MCF 10A (cell line): ENCODE data around the gene RBFOX1. TPM values are rescaled to one million over a fixed set of nuclear protein-coding genes. Genes with fewer than 3 reads are reported as not detected.

Experiments
- BruUV-seq: library from RNA; stranded (reverse); fragments of 400-500 nt; replicated peaks from 2 replicates; lab custom pipeline; 2021; lab: Mats Ljungman, UMichigan
- CTCF ChIA-PET: fragments of 300-600 bp; sonication (Branson Sonifier 250); formaldehyde crosslinking; extraction: SDS; loops from one replicate; lab custom pipeline; 2021; ENCODE audit warnings: antibody characterized with exemption, inconsistent platforms; lab: Yijun Ruan, JAX
- POLR2A ChIA-PET: fragments of 300-600, 350-650 bp; sonication (Branson Sonifier 250); formaldehyde crosslinking; extraction: SDS; loops from one replicate; lab custom pipeline; 2020; ENCODE audit warnings: antibody characterized with exemption, inconsistent platforms; lab: Yijun Ruan, JAX
- DNase-seq: peaks from one replicate; pipeline ENCODE4 v3.0.0-alpha.2; 2018; ENCODE audit not compliant: unreplicated experiment
- H3K27ac Mint-ChIP-seq: one replicate; pipeline ENCODE4 v1.8.0; 2022; ENCODE audit warnings: mild to moderate bottlenecking, low read depth, mixed read lengths; ENCODE audit not compliant: unreplicated experiment
- H3K27me3 Mint-ChIP-seq: one replicate; pipeline ENCODE4 v1.8.0; 2022; ENCODE audit warnings: mixed read lengths; ENCODE audit not compliant: insufficient read depth, unreplicated experiment
- H3K36me3 Mint-ChIP-seq: one replicate; pipeline ENCODE4 v1.8.0; 2022; ENCODE audit warnings: mild to moderate bottlenecking, moderate library complexity, mixed read lengths; ENCODE audit not compliant: insufficient read depth, unreplicated experiment
- H3K4me1 Mint-ChIP-seq: one replicate; pipeline ENCODE4 v1.8.0; 2022; ENCODE audit warnings: mixed read lengths; ENCODE audit not compliant: insufficient read depth, unreplicated experiment
- H3K4me3 Mint-ChIP-seq: one replicate; pipeline ENCODE4 v1.8.0; 2022; ENCODE audit warnings: mild to moderate bottlenecking, moderate library complexity, mixed read lengths; ENCODE audit not compliant: unreplicated experiment
- H3K9me3 Mint-ChIP-seq: one replicate; pipeline ENCODE4 v1.8.0; 2022; ENCODE audit warnings: mixed read lengths; ENCODE audit not compliant: unreplicated experiment
- CTCF ChIP-seq: fragments of 200-600 bp; IDR thresholded peaks from one replicate; pipeline ENCODE4 v1.8.0; 2022; ENCODE audit warnings: antibody characterized with exemption, mild to moderate bottlenecking; ENCODE audit not compliant: unreplicated experiment
- intact Hi-C: fragments of 100-400 bp; cut with micrococcal nuclease; formaldehyde crosslinking; loops from 2 replicates; pipeline ENCODE4 v1.14.1; 2022
- total RNA-seq: library from RNA; stranded (reverse); gene quantifications from 2 replicates; pipeline ENCODE4 v1.2.3, GENCODE V29; 2022

Gene RBFOX1
- total RNA-seq, 1 experiment from 2014 or later, result not detected

- Mint-ChIP-seq H3K9me3 (peaks cover 12% of the 10 kb centered on the region), H3K27me3 (no peaks in the 10 kb centered on the region), H3K4me1 (no peaks in the 10 kb centered on the region), H3K4me3 (no peak overlapping the region), H3K36me3 (no peaks in the 10 kb centered on the region), H3K27ac (no peak overlapping the region)
- POLR2A ChIA-PET, result no interaction called here
- DNase-seq, result no peak
- intact Hi-C loops, result no loop called here
- CTCF ChIA-PET, result no interaction called here
- TF ChIP-seq CTCF, result no peak
- BruUV-seq, result no TSS peak
Observed at GRCh38 chr16:7736138-7736665, 403.6 kb downstream of the RBFOX1 start.

GRCh38 chr16:7742626-7743025 lies 410.0 kb downstream of the RBFOX1 start:
- Mint-ChIP-seq H3K36me3 (no peaks in the 10 kb centered on the region), H3K9me3 (peaks cover 2% of the 10 kb centered on the region), H3K27ac (no peak overlapping the region), H3K27me3 (no peaks in the 10 kb centered on the region), H3K4me3 (no peak overlapping the region), H3K4me1 (no peaks in the 10 kb centered on the region)
- DNase-seq, result no peak
- TF ChIP-seq CTCF, result no peak
- ChIA-PET CTCF (no interaction called here), POLR2A (no interaction called here)
- no TSS peak for BruUV-seq
- intact Hi-C loops, result no loop called here

GRCh38 chr16:7744546-7745264 lies 412.1 kb downstream of the RBFOX1 start:
- Mint-ChIP-seq H3K4me3 (no peak overlapping the region), H3K27ac (no peak overlapping the region), H3K27me3 (no peaks in the 10 kb centered on the region), H3K4me1 (no peaks in the 10 kb centered on the region), H3K9me3 (no peaks in the 10 kb centered on the region), H3K36me3 (no peaks in the 10 kb centered on the region)
- POLR2A ChIA-PET, result no interaction called here
- CTCF ChIA-PET, result no interaction called here
- intact Hi-C loops, result no loop called here
- no peak for DNase-seq
- BruUV-seq, result no TSS peak
- TF ChIP-seq CTCF, result no peak

- intact Hi-C loops, result no loop called here
- H3K9me3 Mint-ChIP-seq, result no peaks in the 10 kb centered on the region
- no peak overlapping the region for H3K4me3 Mint-ChIP-seq
- H3K36me3 Mint-ChIP-seq, result no peaks in the 10 kb centered on the region
- no peak for TF ChIP-seq CTCF
- no peak overlapping the region for H3K27ac Mint-ChIP-seq
- no peaks in the 10 kb centered on the region for H3K4me1 Mint-ChIP-seq
- DNase-seq, result no peak
- H3K27me3 Mint-ChIP-seq, result no peaks in the 10 kb centered on the region
- ChIA-PET CTCF (no interaction called here), POLR2A (no interaction called here)
- no TSS peak for BruUV-seq
Observed at GRCh38 chr16:7745276-7745675, 412.6 kb downstream of the RBFOX1 start.
